Activated gamma-delta T cell treated with Interleukin-2 at 50 U/mL for 16 hours (primary cell): ENCODE data around the gene GTSF1L.

ENCODE experiments used
- DNase-seq: peaks from one replicate; pipeline ENCODE4 v3.0.0-alpha.2; 2020

GTSF1L gene

GRCh38 chr20:43744966-43745730 is 18.3 kb upstream of the GTSF1L start:
- no peak for DNase-seq

GRCh38 chr20:43744151-43744611 is 17.4 kb upstream of the GTSF1L start:
- no peak for DNase-seq

GRCh38 chr20:43740642-43741041 is 13.8 kb upstream of the GTSF1L start:
- DNase-seq, result no peak

- DNase-seq, result no peak
These were observed 12.4 kb upstream of the GTSF1L start for GRCh38 chr20:43739148-43739749.

- DNase-seq, result no peak
These were observed 11.1 kb upstream of the GTSF1L start for GRCh38 chr20:43737925-43738324.

GRCh38 chr20:43736588-43737158 is 9.9 kb upstream of the GTSF1L start:
- no peak for DNase-seq

- no peak for DNase-seq
These were observed 5.1 kb upstream of the GTSF1L start for GRCh38 chr20:43731927-43732326.

GRCh38 chr20:43731469-43731868 is 4.7 kb upstream of the GTSF1L start:
- DNase-seq, result no peak

GRCh38 chr20:43728686-43729255 is 2.0 kb upstream of the GTSF1L start:
- DNase-seq, result no peak

GRCh38 chr20:43727980-43728590 is 1.3 kb upstream of the GTSF1L start:
- DNase-seq, result peak; percentile 15

GRCh38 chr20:43726333-43726732 is 469 bp downstream of the GTSF1L start:
- no peak for DNase-seq

- DNase-seq, result no peak
These were observed 1.1 kb downstream of the GTSF1L start for GRCh38 chr20:43725666-43726065.

- DNase-seq, result no peak
These were observed 2.4 kb downstream of the GTSF1L start for GRCh38 chr20:43724383-43724782.

- no peak for DNase-seq
These were observed 3.1 kb downstream of the GTSF1L start for GRCh38 chr20:43723735-43724134.

GRCh38 chr20:43723186-43723585 is 3.6 kb downstream of the GTSF1L start:
- no peak for DNase-seq

- DNase-seq, result peak; percentile 32
These were observed 4.7 kb downstream of the GTSF1L start for GRCh38 chr20:43722153-43722505.

- DNase-seq, result no peak
These were observed 5.2 kb downstream of the GTSF1L start for GRCh38 chr20:43721429-43722152.

GRCh38 chr20:43721097-43721428 is 5.7 kb downstream of the GTSF1L start:
- DNase-seq, result no peak

GRCh38 chr20:43720007-43720406 is 6.8 kb downstream of the GTSF1L start:
- DNase-seq, result no peak

- DNase-seq, result no peak
These were observed 9.2 kb downstream of the GTSF1L start for GRCh38 chr20:43717616-43717995.

- no peak for DNase-seq
These were observed 9.8 kb downstream of the GTSF1L start for GRCh38 chr20:43716757-43717615.

GRCh38 chr20:43716123-43716522 is 10.7 kb downstream of the GTSF1L start:
- no peak for DNase-seq
